ENCODE results near the gene XDH.

Gene XDH

DNA sequence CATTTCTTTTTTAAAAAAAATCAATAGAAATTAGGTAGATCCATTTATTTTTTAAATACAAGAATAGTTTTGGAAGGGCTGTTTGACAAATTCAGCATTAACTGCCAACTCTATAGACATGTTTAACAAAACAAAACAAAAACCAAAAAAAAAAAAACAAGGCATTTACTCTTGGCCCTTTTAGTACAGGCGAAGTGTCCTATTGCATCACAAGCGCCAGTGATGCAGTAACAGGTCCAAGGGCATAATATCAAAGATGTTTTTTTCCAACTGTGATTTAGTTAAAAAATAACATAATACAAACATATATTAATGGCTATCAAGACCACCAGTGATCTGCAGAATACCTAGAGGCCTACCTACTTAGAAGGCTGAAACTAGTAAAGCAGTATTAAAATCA lies 55.3 kb downstream of the XDH start:
- H3K27me3 ChIP-seq (ENCODE audit: control insufficient read depth, insufficient read depth, low read length): no peaks in the 10 kb centered on the region
- H3K4me1 ChIP-seq (ENCODE audit: control insufficient read depth, insufficient read depth, low read length): no peaks in the 10 kb centered on the region
- no peak overlapping the region for H3K9ac ChIP-seq (ENCODE audit: low read depth, low read length)
- no peaks in the 10 kb centered on the region for H3K9me3 ChIP-seq (ENCODE audit: control insufficient read depth, insufficient read depth, low read length)
- H3K4me3 ChIP-seq (ENCODE audit: low read depth, low read length): no peak overlapping the region
- no peaks in the 10 kb centered on the region for H3K36me3 ChIP-seq (ENCODE audit: control insufficient read depth, insufficient read depth, low read length)

DNA sequence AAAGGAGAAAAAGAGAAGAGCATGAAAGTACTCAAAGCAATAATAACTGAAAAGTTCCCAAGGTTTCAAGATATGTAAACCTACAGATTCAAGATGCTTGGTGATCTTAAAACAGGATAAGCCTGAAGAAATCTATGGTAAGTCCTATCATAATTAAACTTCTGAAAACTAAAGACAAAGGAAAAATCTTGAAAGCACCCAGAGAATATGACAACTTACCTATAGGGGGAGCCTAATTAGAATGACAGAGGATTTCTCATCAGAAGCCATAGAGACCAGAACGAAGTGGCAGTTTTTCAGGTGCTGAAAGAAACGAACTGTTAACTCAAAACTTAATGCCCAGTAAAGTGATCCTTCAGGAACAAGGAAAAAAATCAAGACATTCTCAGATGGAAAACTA lies 59.7 kb downstream of the XDH start:
- no peaks in the 10 kb centered on the region for H3K27me3 ChIP-seq (ENCODE audit: control insufficient read depth, insufficient read depth, low read length)

DNA sequence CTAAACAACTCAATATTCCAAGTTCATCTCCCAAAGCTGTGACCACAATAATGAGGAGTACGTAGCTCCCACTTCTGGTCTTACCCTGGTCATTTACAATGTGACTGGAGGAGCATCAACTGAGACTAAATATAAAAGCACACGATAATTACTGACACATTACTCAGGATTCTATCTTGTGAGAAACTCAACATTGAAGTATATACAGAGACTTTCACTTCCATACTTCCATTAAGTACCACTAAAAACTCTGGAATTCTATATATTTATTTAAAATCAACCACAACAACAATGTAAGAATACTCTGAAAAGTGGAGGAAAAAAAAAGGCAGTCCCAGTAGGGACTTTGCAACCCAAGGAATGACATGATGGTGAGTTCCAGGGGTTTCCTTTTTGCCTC lies 61.4 kb downstream of the XDH start:
- Histone ChIP-seq H3K36me3 (ENCODE audit: control insufficient read depth, insufficient read depth, low read length) (no peaks in the 10 kb centered on the region), H3K4me3 (ENCODE audit: low read depth, low read length) (no peak overlapping the region), H3K9me3 (ENCODE audit: control insufficient read depth, insufficient read depth, low read length) (no peaks in the 10 kb centered on the region), H3K9ac (ENCODE audit: low read depth, low read length) (no peak overlapping the region), H3K27me3 (ENCODE audit: control insufficient read depth, insufficient read depth, low read length) (no peaks in the 10 kb centered on the region), H3K4me1 (ENCODE audit: control insufficient read depth, insufficient read depth, low read length) (no peaks in the 10 kb centered on the region)

More for the DNA sequence above, 59.7 kb downstream of the XDH start:
- no peak overlapping the region for H3K9ac ChIP-seq (ENCODE audit: low read depth, low read length)
- no peaks in the 10 kb centered on the region for H3K4me1 ChIP-seq (ENCODE audit: control insufficient read depth, insufficient read depth, low read length)
- H3K9me3 ChIP-seq (ENCODE audit: control insufficient read depth, insufficient read depth, low read length): no peaks in the 10 kb centered on the region
- no peaks in the 10 kb centered on the region for H3K36me3 ChIP-seq (ENCODE audit: control insufficient read depth, insufficient read depth, low read length)
- no peak overlapping the region for H3K4me3 ChIP-seq (ENCODE audit: low read depth, low read length)

DNA sequence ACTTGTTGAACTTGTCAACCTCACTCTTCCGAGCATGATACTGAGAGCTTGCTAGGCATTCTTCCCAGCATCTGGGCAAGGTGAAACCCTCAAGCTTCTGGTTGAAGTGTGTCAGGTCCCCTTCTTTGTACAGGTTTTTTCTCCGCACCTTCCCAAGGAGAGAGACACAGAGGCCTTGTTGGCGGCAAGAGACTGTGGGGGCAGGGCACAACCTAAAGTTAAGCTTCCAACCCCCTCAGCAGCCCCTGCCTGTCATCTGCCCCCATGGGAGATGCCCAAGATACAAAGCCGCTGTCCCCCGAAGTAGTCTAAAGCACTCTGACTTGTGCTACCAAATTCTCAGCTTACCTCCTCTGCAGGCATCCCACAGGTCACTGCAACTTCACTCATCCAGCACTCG lies 64.9 kb downstream of the XDH start:
- Histone ChIP-seq H3K36me3 (ENCODE audit: control insufficient read depth, insufficient read depth, low read length) (no peaks in the 10 kb centered on the region), H3K27me3 (ENCODE audit: control insufficient read depth, insufficient read depth, low read length) (no peaks in the 10 kb centered on the region), H3K9ac (ENCODE audit: low read depth, low read length) (no peak overlapping the region), H3K4me1 (ENCODE audit: control insufficient read depth, insufficient read depth, low read length) (no peaks in the 10 kb centered on the region), H3K9me3 (ENCODE audit: control insufficient read depth, insufficient read depth, low read length) (no peaks in the 10 kb centered on the region), H3K4me3 (ENCODE audit: low read depth, low read length) (no peak overlapping the region)

DNA sequence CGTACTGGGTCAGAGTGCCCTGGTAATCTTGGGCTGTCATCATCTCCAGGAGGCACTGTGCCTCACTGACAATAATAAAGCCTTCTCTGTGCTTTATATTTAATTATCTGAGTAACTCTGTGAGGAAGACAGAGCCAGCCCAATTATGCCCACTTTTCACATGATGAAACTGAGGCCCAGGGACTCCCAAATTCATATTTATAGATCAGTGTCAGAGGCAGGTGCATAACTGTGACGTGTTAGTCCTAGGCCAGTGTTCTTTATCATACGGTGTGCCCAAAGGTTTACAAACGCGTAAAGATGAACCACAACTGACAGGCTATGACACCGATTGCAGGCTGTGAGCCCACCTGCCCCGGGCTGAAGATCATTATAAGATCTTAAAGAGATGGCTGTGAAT lies 65.4 kb downstream of the XDH start:
- Histone ChIP-seq H3K9ac (ENCODE audit: low read depth, low read length) (no peak overlapping the region), H3K36me3 (ENCODE audit: control insufficient read depth, insufficient read depth, low read length) (no peaks in the 10 kb centered on the region), H3K9me3 (ENCODE audit: control insufficient read depth, insufficient read depth, low read length) (no peaks in the 10 kb centered on the region), H3K4me3 (ENCODE audit: low read depth, low read length) (no peak overlapping the region), H3K4me1 (ENCODE audit: control insufficient read depth, insufficient read depth, low read length) (no peaks in the 10 kb centered on the region), H3K27me3 (ENCODE audit: control insufficient read depth, insufficient read depth, low read length) (no peaks in the 10 kb centered on the region)

DNA sequence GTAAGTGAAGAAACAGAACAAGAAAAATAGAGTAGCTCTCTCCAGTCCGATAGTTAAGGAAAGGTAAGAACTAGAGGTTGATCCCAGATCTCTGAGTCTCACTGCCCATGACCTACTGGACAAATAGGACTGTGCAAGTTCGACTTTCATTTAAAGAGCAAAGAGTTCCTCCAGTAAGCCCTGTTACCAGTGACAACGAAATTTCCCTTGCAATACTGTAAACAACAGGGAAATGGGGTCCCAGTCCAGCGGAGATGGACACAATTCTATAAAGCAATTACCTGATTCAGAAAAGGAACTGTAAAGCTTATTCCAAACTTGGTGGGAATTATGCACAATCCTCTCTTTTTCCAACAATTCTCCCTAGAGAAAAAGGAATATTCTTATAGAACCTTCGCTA lies 65.9 kb downstream of the XDH start:
- no peak overlapping the region for H3K4me3 ChIP-seq (ENCODE audit: low read depth, low read length)
- H3K4me1 ChIP-seq (ENCODE audit: control insufficient read depth, insufficient read depth, low read length): no peaks in the 10 kb centered on the region
- H3K9ac ChIP-seq (ENCODE audit: low read depth, low read length): no peak overlapping the region
- no peaks in the 10 kb centered on the region for H3K36me3 ChIP-seq (ENCODE audit: control insufficient read depth, insufficient read depth, low read length)
- no peaks in the 10 kb centered on the region for H3K9me3 ChIP-seq (ENCODE audit: control insufficient read depth, insufficient read depth, low read length)
- H3K27me3 ChIP-seq (ENCODE audit: control insufficient read depth, insufficient read depth, low read length): no peaks in the 10 kb centered on the region

DNA sequence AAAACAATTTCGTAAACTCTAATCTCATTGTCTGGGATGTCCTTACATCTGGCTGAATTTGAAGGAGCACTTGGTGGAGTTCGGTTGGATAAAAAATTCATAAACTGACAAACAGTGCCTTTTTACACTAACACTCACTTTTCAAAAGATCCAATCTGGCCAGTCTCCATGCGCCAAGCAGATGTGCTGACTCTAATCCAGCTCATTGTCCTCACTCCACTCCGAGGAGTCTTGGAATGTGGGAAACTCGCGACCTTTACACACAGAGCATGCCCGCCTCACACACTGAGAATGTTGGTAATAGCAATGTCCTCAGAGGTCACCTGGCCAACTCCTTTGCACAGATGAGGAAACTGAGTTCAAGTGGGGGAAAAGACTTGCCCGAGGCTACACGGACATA lies 66.8 kb downstream of the XDH start:
- Histone ChIP-seq H3K4me3 (ENCODE audit: low read depth, low read length) (no peak overlapping the region), H3K27me3 (ENCODE audit: control insufficient read depth, insufficient read depth, low read length) (no peaks in the 10 kb centered on the region), H3K9ac (ENCODE audit: low read depth, low read length) (no peak overlapping the region), H3K9me3 (ENCODE audit: control insufficient read depth, insufficient read depth, low read length) (no peaks in the 10 kb centered on the region), H3K36me3 (ENCODE audit: control insufficient read depth, insufficient read depth, low read length) (no peaks in the 10 kb centered on the region), H3K4me1 (ENCODE audit: control insufficient read depth, insufficient read depth, low read length) (no peaks in the 10 kb centered on the region)

DNA sequence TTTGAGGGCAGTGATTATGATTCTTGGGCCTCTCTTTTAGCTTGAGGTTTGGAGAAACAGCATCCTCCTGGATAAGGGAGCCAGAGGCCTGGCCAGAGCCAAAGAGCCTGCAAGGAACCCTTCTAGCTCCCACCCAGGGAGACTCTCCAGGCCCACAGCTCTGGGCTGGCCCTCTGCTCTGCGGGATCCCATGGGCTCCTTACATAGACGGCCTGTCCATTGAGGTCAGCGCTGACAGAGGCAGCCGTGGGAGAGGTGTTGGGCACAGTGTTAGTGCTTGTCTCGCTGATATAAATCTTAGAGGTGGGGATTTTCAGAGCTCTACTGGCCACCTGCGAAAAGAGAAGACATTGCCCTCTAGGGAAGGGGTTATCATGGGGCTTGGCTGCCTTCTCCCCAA lies 67.2 kb downstream of the XDH start:
- H3K27me3 ChIP-seq (ENCODE audit: control insufficient read depth, insufficient read depth, low read length): no peaks in the 10 kb centered on the region
- H3K9me3 ChIP-seq (ENCODE audit: control insufficient read depth, insufficient read depth, low read length): no peaks in the 10 kb centered on the region
- H3K4me1 ChIP-seq (ENCODE audit: control insufficient read depth, insufficient read depth, low read length): no peaks in the 10 kb centered on the region
- H3K9ac ChIP-seq (ENCODE audit: low read depth, low read length): no peak overlapping the region
- no peaks in the 10 kb centered on the region for H3K36me3 ChIP-seq (ENCODE audit: control insufficient read depth, insufficient read depth, low read length)
- H3K4me3 ChIP-seq (ENCODE audit: low read depth, low read length): no peak overlapping the region

DNA sequence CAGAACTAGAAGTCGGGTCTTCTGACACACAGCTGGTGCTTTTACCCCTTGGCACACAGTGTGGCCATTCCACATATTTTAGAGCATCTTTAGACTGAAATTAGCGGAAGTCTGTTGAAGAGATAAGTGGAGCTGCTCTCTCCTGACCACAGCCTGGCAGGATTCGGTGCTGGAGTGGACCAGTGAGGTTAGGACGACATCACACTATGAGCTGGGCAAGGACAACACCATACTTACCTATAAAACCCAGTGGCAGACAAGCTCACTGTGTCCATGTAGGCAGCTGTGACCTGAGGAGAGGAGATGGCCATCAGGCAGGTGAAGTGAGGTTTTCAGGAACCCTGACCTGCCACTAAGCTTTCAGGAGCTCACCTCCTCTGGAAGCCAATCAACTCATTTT lies 70.1 kb downstream of the XDH start:
- no peaks in the 10 kb centered on the region for H3K9me3 ChIP-seq (ENCODE audit: control insufficient read depth, insufficient read depth, low read length)
- peaks cover under 1% of the 10 kb centered on the region for H3K36me3 ChIP-seq (ENCODE audit: control insufficient read depth, insufficient read depth, low read length)
- no peak overlapping the region for H3K9ac ChIP-seq (ENCODE audit: low read depth, low read length)
- no peak overlapping the region for H3K4me3 ChIP-seq (ENCODE audit: low read depth, low read length)
- no peaks in the 10 kb centered on the region for H3K27me3 ChIP-seq (ENCODE audit: control insufficient read depth, insufficient read depth, low read length)
- H3K4me1 ChIP-seq (ENCODE audit: control insufficient read depth, insufficient read depth, low read length): no peaks in the 10 kb centered on the region

DNA sequence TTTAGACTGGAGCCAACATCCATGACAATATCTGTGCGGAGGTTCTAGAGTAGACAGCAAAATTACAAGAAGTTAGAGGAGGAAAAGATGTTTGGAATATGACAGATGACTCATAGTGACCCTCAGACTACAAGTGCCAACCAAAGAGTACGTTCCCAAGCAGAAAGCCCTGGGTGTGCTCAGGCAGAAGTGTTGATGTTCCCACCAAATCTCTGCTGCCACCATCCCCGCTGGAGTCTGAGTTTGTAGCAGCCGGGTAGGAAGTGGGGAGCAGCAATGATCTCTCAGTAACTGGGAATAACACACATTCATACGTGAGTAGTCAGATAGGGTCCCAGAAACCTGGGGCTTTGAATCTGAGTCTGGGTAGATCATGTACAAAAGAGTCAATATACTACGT lies 73.2 kb downstream of the XDH start:
- no peaks in the 10 kb centered on the region for H3K4me1 ChIP-seq (ENCODE audit: control insufficient read depth, insufficient read depth, low read length)
- no peak overlapping the region for H3K9ac ChIP-seq (ENCODE audit: low read depth, low read length)
- no peaks in the 10 kb centered on the region for H3K9me3 ChIP-seq (ENCODE audit: control insufficient read depth, insufficient read depth, low read length)
- no peak overlapping the region for H3K4me3 ChIP-seq (ENCODE audit: low read depth, low read length)
- H3K36me3 ChIP-seq (ENCODE audit: control insufficient read depth, insufficient read depth, low read length): peaks cover 4% of the 10 kb centered on the region
- H3K27me3 ChIP-seq (ENCODE audit: control insufficient read depth, insufficient read depth, low read length): no peaks in the 10 kb centered on the region

DNA sequence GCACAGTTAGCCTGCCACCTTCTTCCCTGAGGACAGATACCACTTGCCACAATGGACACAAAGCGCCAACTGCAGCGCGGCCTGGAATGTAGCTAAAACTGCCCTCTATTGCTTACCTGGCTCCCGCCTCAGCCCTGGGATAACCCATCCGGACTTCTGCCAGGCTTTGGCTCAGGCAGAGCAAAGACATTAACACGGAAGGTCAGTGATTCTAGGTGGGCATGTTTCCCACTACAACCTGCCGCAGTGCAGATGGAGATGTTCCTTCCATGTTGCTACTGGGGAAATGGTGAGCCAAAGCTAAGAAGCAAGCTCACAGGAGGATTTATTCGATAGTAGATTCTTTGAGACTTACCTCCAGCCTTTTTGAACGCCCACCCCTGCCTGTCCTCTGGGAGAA lies 74.8 kb downstream of the XDH start:
- Histone ChIP-seq H3K4me1 (ENCODE audit: control insufficient read depth, insufficient read depth, low read length) (no peaks in the 10 kb centered on the region), H3K9me3 (ENCODE audit: control insufficient read depth, insufficient read depth, low read length) (no peaks in the 10 kb centered on the region), H3K9ac (ENCODE audit: low read depth, low read length) (no peak overlapping the region), H3K27me3 (ENCODE audit: control insufficient read depth, insufficient read depth, low read length) (no peaks in the 10 kb centered on the region), H3K36me3 (ENCODE audit: control insufficient read depth, insufficient read depth, low read length) (peaks cover 4% of the 10 kb centered on the region), H3K4me3 (ENCODE audit: low read depth, low read length) (no peak overlapping the region)

DNA sequence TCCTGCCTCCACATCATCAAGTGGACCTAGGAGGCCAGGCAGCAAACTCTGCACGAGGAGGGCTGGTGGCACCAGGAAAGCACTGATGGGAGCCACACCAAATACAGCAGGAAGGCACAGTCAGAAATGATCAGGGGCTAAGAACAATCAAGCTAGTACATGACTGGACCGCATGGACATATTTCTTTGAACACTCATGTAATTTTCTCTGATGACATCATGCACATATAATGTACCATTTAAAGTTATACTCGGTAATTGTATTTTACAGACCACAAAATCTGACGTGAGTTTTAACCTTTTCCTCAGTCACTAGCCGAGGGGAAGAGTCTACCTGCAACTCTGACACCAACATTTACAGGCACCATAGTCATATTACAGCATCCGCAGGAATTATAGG lies 76.7 kb downstream of the XDH start:
- Histone ChIP-seq H3K4me3 (ENCODE audit: low read depth, low read length) (no peak overlapping the region), H3K36me3 (ENCODE audit: control insufficient read depth, insufficient read depth, low read length) (peaks cover 4% of the 10 kb centered on the region), H3K4me1 (ENCODE audit: control insufficient read depth, insufficient read depth, low read length) (peaks cover 2% of the 10 kb centered on the region), H3K27me3 (ENCODE audit: control insufficient read depth, insufficient read depth, low read length) (no peaks in the 10 kb centered on the region), H3K9ac (ENCODE audit: low read depth, low read length) (no peak overlapping the region), H3K9me3 (ENCODE audit: control insufficient read depth, insufficient read depth, low read length) (no peaks in the 10 kb centered on the region)

DNA sequence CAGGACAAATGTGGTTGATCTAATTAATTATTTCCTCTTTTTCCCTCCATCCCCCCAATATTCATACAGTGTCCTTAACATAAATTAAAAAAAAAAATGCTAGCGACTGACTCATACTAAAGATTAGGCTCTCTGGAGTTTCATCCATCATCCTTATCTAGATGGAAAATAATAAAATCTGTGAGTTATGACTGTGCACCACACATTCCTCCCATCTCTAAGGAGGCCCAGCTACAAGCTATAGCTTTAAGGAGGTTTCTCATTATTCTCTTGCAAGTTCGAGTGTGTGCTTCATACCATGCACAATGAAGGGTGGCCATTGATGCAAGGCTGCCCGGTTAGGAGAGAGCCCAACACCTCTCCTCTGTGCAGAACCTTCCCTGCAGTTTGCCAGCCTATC lies 77.3 kb downstream of the XDH start:
- Histone ChIP-seq H3K9me3 (ENCODE audit: control insufficient read depth, insufficient read depth, low read length) (no peaks in the 10 kb centered on the region), H3K36me3 (ENCODE audit: control insufficient read depth, insufficient read depth, low read length) (peaks cover 4% of the 10 kb centered on the region), H3K27me3 (ENCODE audit: control insufficient read depth, insufficient read depth, low read length) (no peaks in the 10 kb centered on the region), H3K4me3 (ENCODE audit: low read depth, low read length) (no peak overlapping the region), H3K9ac (ENCODE audit: low read depth, low read length) (no peak overlapping the region), H3K4me1 (ENCODE audit: control insufficient read depth, insufficient read depth, low read length) (peaks cover 2% of the 10 kb centered on the region)
